GM20431 (cell line): ENCODE measurements around the gene SMIM45.

Experiments
- in situ Hi-C: fragments of 300-500 bp; cut with MseI, MboI; formaldehyde crosslinking; loops from one replicate; pipeline ENCODE4 v1.15.0; 2020; ENCODE audit warnings: low sequenced_read_pairs; ENCODE audit not compliant: unreplicated experiment

SMIM45 gene

DNA sequence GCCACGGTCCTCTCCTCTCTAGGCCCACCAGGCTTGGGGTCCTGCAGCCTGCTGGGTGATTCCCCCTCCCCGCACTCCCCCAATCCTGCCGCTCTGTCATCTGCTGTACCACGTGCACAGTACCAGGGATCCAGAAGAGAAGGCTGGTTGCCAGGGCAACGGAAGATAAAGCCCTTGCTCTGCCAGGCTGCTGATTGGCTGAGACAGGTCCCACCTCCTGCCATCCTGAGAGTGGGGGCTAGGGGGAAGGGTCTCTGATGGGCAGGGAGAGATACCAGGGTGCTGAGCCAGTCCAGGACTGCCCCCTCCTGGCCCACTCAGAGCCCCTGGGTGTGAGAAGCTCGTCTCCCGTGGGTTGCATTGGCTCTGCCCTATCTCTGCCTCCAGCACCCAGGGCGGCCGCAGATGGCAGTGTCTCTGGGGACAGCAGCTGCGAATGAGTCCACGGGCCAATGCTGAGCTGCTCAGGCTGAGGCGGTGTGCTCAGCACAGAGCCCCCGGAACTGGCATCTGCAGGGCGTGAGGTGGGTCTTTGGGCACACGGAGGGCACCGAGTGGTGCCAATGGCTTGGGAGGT lies at the start of gene SMIM45:
Gene SMIM45 (plus strand): TSS at position 253 of the 577 bp plus-strand sequence.
- in situ Hi-C loops = loop anchor here (25.0 kb wide), 1 partner anchor 485 kb away; the partner anchor contains the start of gene NFAM1

DNA sequence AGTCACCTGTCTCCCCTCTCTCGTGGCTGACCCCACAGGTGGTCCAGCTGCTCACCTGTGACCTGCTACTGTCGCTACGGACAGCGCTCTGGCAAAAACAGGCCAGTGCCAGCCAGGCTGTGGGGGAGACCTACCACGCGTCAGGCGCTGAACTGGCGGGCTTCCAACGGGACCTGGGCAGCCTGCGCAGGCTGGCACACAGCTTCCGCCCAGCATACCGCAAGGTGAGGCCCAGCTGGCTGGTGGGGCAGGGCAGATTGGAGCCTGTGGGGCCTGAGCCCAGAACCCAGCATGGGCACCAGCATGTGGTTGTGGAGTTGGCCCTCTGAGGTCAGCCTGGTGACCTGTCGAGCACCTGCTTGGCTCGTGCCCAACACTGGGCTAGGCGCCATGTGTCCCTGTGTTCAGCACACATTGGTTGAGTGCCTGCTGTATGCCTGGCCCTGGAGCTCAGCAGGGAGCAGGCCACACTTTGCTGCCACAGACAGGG lies 49.0 kb upstream of the SMIM45 start:
- in situ Hi-C loops = no loop called here

DNA sequence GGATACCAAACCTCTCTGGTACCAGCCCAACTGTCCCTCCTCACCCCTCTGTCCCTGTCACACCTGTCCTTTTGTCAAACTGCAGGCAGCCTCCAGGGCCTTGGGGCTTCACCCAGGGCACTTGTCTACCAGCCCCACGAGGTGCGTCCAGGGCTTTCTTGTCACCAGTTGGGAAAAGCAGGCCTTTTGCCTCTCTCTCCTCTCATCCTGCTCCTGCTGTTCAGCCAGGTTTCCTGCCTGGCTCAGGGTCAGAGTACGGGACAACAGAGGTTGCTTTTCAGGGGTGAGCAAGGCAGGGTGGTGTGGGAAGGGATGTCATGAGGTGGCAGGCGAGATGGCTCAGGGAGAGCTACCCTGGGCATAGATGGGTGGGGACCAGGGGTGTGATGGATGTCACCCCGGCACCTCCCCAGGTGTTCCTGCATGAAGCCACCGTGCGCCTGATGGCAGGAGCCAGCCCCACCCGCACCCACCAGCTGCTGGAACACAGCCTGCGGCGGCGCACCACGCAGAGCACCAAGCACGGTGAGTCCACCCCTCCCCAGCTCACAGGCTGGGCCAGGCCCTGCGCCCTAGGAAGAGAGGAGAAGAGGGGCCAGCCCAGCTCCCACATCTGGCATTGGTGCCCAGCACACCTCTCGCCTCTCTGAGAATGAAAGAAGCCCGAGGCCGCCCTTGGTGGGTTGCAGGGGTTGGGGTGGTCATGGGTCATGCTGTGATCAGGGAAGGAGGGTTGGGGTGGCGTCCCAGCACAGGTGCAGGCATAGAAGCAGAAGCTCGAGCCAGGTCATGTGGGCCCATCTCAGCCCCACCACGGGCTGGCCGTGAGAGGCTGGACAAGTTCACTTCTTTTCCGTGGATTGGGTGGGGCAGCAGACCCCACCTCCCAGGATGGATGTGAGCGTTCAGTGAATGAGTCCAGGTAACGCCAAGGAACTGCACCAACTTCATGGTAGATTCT lies 47.2 kb upstream of the SMIM45 start:
- in situ Hi-C loops = no loop called here

DNA sequence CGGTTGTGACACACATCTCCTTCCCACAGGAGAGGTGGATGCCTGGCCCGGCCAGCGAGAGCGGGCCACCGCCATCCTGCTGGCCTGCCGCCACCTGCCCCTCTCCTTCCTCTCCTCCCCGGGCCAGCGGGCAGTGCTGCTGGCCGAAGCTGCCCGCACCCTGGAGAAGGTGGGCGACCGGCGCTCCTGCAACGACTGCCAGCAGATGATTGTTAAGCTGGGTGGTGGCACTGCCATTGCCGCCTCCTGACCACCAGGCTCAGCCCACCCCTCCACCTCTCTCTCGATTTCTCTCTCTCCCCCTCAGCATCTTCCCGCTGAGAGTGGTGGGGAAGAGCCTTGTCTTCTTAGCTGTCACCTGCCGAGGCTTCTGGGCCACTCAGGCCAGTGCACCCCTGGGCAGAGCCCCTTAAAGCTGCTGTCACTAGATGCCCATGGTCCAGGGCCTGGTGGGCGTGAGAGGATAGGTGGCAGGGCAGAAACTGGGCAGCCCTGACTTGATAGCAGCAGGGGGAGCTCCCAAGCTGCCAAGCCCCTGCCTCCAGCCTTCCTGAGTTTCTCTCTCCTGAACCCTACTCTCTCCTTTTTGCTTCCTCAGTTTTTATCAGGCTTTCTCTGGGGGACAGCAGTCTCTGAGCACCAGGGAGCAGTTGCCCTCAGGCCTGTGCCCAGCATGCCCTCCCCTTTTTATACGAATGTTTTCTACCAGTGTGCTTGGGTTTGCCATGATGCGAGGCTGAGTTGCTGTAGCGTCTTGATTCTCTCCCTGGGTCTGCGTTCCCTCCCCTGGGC lies 46.3 kb upstream of the SMIM45 start:
- in situ Hi-C loops = no loop called here

DNA sequence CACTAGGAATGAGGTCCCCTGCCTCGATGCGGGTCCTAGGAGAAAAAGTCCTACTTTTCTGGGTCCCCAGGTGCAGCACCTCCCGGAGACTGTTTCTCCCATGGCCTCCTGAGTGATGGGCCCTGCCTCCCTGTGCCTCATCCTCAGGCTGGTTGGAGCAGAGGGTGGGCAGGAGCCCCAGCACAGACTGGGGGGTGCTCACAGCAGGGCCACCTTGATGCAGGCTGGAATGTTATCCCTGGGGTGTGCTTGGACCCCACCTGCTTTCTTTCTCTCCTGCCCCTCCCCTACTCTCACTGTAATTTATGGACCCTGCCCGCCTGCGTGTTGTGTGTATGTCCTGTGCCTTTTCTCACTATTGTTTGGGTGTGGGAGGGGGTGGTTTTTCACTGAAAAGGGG lies 45.1 kb upstream of the SMIM45 start:
- in situ Hi-C loops = no loop called here

DNA sequence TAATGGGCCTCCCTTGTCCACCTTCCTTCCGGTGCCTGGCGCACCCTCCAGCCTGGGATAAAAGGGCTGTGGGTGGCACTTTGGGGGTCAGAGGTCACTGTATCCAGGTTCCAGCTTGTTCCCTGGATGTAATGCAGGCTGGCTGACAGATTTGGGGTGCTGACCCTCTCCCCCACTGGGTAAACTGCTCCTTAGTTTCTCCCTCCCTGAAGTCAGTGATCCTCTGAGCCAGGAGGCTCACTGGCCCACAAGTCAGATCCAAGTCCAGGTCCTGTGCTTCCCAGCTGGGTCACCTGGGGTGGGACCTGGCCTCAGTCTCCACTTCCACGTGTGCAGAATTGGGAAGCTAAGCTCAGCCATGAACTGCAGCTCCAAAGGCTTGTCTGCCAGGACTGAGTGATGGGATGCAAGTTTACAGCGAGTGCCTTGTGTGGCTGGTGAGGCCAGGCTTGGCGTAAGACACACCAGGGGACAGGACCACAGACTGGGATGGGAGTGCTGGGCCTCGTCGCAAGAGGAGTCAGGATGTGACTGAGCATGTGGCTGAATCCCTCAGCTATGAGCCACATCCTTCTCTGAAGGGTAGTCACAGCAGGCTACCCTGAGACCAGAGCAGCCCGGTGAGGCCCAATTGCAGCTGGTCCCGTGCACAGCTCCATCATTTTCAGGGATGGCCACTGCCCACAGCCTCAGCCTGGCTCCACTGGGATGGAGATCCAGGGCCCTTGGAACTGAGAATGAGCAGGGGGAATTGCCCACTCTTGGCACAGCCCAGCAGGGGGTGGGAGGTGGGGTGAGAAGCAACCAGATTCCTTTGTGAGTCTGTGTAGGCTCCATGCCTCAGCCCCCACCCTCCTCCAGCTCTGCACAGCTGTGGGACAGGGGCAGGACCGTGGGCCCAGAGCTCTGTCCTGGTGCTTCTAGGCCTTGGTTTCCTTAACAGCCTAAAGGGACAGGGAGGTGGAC lies 44.2 kb upstream of the SMIM45 start:
- in situ Hi-C loops = no loop called here

DNA sequence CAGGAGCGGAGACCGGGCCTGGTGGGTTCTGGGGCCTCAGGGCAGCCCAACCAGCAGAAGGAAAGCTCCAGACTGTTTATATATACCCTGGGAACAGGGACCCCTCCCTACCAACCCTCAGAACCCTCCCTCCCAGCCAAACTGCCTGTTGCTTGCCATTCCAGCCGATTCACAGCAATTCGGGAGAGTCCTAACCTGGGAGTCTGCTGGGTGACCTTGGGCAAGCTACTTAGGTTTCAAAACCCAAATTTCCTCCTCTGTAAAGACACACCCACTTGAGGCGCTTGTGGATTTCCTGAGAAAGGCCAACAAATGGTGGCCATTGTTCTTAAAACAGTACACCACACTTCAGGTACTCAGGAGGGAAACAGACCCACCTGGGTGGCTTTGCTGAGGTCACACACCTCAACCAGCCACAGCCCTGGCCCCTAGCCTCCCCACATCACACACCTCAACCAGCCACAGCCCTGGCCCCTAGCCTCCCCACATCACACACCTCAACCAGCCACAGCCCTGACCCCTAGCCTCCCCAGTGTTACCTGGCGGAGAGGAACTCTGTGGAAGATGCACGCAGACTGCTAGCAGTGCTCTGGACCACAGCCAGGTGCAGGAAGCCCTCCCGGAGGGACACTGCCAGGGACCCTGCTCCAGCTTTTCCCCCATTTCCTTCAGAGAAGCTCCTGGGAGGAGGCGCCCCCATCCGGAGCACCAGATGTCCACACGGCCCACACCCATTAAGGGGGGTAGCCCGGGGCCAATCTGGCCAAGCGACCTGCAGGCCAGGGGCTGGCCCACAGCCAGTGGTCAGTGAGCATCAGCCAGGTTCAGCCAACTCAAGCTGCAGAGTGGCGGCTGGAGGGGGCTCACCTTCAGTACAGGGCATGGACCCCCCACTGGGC lies 43.3 kb upstream of the SMIM45 start:
- in situ Hi-C loops = no loop called here

DNA sequence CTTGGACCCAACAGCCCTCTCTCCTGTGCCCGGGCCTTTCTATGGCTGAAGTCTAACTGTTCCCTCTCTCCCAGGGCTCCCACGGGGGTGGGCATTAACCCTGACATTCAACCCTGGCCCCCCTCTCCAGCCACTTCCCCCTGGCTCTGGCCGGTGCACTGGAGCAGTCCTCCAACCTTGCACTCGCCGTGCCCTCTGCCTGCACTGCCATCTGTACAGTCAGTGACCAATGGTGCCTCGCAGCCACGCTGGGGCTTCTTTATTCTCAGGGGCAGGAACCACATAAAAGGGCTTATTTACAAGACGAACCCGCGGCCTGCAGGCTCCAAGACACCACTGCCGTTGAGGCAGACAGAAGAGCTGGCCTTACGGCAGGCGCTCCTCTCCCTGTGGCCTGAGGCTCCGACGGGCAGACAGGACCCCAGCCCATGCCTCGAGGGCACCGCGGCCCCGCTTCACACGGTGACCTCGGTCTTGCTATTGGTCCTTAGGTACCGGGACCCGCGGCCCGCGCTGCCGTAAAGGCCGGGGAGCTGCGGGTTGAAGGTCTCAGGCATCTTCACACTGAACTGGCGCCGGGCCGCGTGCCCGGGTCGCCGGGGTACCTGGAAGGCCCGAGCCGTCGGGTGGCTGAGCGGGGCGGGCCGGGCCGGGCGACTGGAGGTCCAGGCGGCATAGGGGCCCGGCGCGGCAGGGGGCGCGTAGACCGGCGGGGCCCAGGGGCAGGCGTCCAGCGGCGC lies 42.5 kb upstream of the SMIM45 start:
- in situ Hi-C loops = no loop called here

DNA sequence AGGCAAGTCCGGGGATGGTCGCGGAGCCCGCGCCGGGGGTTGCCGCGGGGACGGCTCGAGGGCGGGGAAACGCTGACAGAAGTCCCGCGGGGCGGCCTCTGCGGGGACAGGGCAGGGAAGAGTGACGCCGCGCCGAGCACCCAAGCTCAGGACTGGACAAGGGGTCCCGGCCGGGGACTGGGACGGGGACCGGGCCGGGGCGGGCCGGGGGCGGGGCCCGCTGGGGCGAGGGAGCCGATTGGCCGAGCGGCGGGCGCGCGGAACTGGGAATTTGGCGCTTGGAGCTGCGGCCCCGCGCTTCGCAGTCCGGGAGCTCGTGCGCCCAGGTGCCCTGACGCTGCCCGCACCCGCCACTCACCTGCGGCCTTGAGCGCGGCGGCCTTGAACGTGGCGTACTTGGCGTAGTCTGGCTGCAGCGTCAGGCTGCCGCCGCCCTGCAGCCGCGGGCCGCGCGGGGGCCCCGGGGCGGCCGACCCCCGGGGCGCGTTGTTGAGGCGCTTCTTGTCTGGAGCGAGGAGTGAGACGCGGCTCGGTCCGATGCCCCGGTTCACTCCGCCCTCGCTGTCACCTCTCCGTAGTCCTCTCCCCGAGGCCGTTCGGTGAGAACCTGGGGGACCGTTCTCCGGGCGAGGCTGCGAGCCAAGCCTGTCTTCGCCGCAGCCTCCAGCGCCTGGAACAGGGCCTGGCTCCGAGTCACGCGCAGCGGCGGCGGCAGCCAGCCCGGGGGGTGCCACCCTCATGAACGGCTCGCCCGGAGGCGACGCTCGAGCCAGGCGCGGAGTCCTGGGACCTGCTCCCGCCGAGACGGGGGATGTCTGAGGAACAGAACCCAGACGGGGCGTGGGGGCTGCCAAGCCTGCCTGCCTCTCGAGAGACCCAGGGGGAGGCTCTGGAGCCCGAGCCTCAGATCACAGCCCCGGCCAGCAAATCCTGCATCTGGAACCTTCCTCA lies 41.6 kb upstream of the SMIM45 start:
- in situ Hi-C loops = no loop called here

DNA sequence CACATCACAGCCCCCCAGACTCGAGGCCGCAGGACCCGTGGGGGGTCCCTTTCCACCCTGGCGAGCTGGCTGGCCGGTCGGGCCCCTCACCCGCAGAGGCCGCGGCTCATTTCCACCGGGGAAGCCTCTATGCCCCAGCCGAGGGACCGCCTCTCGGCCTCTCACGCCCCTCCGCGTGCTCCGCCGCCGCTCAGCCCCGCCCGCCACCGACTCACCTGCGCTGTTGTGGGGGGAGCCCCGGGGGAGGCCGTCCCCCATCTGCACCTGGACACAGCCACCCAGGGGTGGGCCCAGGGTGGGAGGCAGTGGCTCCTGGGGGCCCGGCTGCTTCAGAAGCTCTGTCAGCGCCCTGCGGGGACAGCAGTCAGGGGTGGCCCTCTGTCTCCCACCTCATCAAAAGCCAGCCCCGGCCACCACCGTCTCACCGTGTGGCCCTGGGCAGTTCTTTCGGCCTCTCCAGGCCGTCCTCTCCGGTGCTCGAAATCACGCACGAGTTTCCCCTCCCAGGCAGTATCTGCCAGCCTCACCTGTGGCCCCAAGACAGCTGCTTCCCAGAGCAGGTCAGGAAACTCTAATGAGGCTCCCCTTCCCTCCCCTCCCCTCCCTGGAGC lies 40.8 kb upstream of the SMIM45 start:
- in situ Hi-C loops = no loop called here

DNA sequence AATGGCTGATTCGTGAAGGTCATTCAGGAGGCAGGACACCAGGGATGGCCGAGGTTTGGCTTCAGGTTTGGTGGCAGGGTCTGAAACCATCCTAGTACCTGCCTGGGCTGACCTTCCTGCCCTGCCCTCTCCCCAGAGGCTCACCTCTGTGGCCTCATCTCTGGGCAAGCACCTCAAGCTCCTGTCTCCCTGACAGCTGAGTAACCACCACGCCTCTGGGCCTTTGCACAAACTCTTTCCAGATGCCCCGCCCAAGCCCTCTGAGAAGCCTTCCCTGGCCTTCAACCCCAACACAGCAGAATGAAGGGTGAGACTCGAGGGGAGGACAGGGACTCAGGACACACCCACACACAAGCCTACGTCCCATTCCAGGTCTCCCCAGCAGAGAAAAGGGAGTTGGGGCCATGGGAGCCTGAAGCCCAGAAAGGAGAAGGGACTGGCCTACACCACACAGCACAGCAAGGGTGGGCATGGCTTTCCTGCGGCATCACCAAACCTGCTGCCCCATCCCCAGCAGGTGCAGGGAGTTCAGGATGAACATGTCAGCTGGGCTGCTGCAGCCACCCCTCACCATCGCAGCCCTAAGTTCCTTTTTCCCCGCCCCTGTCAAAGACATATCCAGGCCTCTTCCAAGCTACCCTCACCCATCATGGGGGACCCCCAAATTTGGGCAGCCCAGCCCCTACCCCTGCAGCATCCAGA lies 39.5 kb upstream of the SMIM45 start:
- in situ Hi-C loops = no loop called here

DNA sequence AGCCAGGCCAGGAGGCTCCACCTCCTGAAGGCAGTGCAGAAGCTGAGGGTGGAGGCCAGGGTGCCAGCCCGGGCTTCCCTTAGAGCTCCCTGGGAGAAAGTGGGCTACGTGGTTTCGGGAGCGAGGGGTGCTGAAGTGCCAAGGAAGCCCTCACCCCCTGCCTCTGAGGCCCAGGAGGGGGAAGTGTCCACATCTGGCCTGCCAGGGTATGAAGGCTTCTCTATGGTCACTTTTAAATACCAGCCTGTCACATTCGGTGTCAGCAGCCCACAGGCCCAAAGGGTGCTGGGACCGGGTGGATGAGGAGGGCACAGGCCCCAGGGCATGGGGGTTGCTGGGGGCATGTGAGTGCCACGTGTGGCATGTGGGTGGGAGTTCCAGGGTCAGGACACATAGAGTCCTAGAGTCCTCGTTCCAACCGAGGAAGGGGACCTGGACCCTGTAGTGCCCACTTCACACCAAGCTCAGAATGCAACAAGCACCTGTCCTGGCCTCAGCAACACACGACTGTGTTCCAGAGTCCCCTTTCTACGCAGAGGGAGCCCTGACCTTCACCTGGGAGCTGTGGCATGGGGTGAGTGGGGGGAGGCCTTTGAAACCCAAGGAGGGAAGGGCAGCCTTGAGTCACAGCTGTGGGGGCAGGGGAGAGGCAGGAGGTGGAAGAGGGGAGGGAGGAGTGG lies 38.8 kb upstream of the SMIM45 start:
- in situ Hi-C loops = no loop called here

DNA sequence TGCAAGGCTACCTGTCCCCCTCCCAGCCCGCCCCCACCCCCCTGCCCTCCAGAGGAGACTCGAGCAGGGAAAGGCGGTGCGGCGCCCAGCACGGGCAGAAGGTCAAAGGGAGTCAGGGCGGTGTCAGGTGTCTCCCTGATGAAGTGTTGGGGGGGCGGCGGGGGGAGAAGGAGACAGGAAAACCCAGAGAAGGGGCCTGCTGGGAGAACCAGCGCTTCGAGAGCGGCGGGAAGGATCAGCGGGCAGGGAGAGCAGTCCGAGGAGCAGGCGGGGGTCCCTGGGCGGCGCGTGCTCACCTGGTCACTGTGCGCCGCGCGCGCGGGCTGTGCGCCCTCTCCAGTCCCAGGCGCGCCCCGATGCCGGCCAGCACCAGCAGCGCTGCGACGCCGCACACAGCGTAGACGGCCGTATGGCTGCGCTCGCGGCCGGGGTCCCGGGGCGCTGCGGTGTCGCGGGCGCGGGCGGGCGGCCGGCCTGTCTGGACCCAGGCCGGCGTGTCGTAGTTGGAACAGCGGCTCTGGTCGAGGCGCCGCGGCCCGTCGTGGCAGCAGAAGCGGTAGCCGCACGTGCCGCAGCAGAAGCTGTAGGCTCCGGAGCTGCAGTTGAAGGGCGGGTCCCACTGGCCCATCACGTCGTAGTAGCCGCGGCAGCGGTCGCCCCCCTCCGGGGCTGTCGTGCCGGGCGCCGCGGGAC lies 38.0 kb upstream of the SMIM45 start:
- in situ Hi-C loops = no loop called here

DNA sequence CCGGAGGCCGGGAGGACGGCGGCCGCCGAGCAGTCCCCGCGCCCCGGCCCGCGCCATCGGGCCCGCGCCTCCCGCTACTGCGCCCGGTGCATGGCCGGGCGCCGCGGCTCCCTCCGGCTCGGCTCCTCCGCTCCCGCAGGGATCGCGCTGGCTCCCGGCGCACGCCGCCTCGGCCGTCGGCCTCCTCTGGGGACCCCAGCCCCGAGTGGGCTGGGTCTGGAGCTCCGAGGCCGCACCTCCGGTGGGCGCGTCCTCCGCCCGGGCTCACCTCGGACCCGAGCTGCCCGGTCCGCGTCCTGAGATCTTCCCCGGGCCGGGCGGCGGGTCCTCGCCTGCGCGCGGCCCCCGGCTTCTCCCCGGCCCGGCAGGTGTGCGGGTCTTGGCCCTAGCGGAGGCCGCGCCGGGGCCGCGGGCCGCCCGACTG lies 37.3 kb upstream of the SMIM45 start:
- in situ Hi-C loops = no loop called here
